Kidney (tissue), 14 donors: ENCODE data around the gene MDM4. TPM values are rescaled to one million over a fixed set of nuclear protein-coding genes. Genes with fewer than 3 reads are reported as not detected.

Experiments used
- DNase-seq, 5 donors: peaks; one replicate each; pipeline ENCODE4 v3.0.0-alpha.2; 2013 to 2020
- FAIRE-seq: peaks from 2 replicates; lab custom pipeline; 2012; peaks lifted over from hg19 to GRCh38; lab: Jason Lieb, UNC
- H3K27ac ChIP-seq, 2 donors: one replicate each; pipeline ENCODE4 v1.7.0; 2013; ENCODE audit warnings: low read depth in 2 of 2, low read length in 2 of 2, inconsistent platforms in 1 of 2
- H3K27me3 ChIP-seq: one replicate; pipeline ENCODE4 v1.7.1; 2013; ENCODE audit warnings: low read length, inconsistent platforms; ENCODE audit not compliant: control insufficient read depth, insufficient read depth
- H3K36me3 ChIP-seq, 3 donors: one replicate each; pipeline versions ENCODE4 v1.7.0 to v1.7.1; 2013; ENCODE audit warnings: low read length in 3 of 3, control low read depth in 1 of 3, inconsistent platforms in 1 of 3; ENCODE audit not compliant: insufficient read depth in 3 of 3, control insufficient read depth in 2 of 3
- H3K4me1 ChIP-seq, 3 donors: one replicate each; pipeline versions ENCODE4 v1.7.0 to v1.7.1; 2013; ENCODE audit warnings: low read length in 3 of 3, inconsistent platforms in 1 of 3, low read depth in 1 of 3; ENCODE audit not compliant: control insufficient read depth in 2 of 3, insufficient read depth in 2 of 3
- H3K4me3 ChIP-seq, 3 donors: one replicate each; pipeline versions ENCODE4 v1.7.0 to v1.8.1; 2013; ENCODE audit warnings: low read length in 3 of 3, control low read depth in 1 of 3, inconsistent platforms in 1 of 3
- H3K9ac ChIP-seq, 3 donors: one replicate each; pipeline versions ENCODE4 v1.7.0 to v1.7.1; 2013; ENCODE audit warnings: low read length in 3 of 3, control low read depth in 1 of 3, inconsistent platforms in 1 of 3
- H3K9me3 ChIP-seq, 3 donors: one replicate each; pipeline versions ENCODE4 v1.7.0 to v1.7.1; 2013; ENCODE audit warnings: low read length in 3 of 3, control low read depth in 1 of 3, inconsistent platforms in 1 of 3; ENCODE audit not compliant: control insufficient read depth in 2 of 3, insufficient read depth in 1 of 3
- intact Hi-C: fragments of 100-400 bp; cut with DNase I; formaldehyde crosslinking; loops from one replicate; pipeline ENCODE4 v1.11.1; 2022
- polyA plus RNA-seq: library from polyadenylated mRNA; stranded (reverse); fragments of 350-450 nt; fragmentation: Illumina TruSeq; extraction: RNeasy Lipid Tissue Mini Kit (QIAGEN cat#74804); gene quantifications from one replicate; pipeline ENCODE4 v1.2.3, GENCODE V29; 2014; ENCODE audit warnings: low read depth, low replicate concordance; ENCODE audit not compliant: insufficient read depth
- total RNA-seq: library from RNA; stranded (reverse); fragmentation: NEBNext Ultra II Directional; extraction: Animal tissue kit (Norgen Biotek cat#: 25700); gene quantifications from one replicate; pipeline ENCODE4 v1.2.1, GENCODE V29; 2021
- TF ChIP-seq, protein P1 (sequence below): IDR thresholded peaks from 3 replicates; pipeline ENCODE4 v1.5.1; 2012; ENCODE audit warnings: mild to moderate bottlenecking, moderate library complexity, borderline replicate concordance; ENCODE audit not compliant: insufficient read depth; ENCODE audit errors: extremely low read depth
- donor health status: control.
- donor health status: control.
- donor health status: control.
- donor health status: control.
- donor health status: control.
- donor health status: DM: yes; HTN: yes; CAD: no.
- donor health status: Normal renal cell carcinoma (clear cell type).

The MDM4 gene
- total and polyA plus RNA-seq, 2 donors from 2014 or later = 6.3 to 87.9 TPM

DNA sequence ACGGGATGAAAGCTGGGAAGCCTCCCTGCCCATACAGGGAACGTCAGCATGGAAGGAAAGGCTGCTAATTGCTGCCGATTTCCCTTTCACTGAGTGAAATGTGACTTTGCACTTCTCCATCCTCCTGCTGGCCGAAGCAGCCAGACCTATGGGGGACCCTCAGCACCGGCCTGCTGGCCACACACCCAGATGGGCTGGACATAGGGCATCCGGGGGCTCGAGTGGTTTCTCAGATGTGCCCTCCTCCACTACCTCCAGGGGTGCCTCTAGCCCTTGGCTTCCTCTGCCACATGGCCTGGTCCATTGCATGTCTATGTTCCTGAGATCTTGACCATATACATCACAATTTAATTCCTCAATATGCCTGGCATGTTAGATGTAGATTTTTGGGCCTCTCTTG is 89.6 kb downstream of the MDM4 start:
- Histone ChIP-seq H3K27ac (no peak overlapping the region), H3K9me3 (no peaks in the 10 kb centered on the region), H3K27me3 (no peaks in the 10 kb centered on the region), H3K4me3 (no peak overlapping the region), H3K4me1 (no peaks in the 10 kb centered on the region), H3K9ac (no peak overlapping the region), H3K36me3 (no peaks in the 10 kb centered on the region)
- intact Hi-C loops = no loop called here
- DNase-seq = no peak
- TF ChIP-seq, protein P1, sequence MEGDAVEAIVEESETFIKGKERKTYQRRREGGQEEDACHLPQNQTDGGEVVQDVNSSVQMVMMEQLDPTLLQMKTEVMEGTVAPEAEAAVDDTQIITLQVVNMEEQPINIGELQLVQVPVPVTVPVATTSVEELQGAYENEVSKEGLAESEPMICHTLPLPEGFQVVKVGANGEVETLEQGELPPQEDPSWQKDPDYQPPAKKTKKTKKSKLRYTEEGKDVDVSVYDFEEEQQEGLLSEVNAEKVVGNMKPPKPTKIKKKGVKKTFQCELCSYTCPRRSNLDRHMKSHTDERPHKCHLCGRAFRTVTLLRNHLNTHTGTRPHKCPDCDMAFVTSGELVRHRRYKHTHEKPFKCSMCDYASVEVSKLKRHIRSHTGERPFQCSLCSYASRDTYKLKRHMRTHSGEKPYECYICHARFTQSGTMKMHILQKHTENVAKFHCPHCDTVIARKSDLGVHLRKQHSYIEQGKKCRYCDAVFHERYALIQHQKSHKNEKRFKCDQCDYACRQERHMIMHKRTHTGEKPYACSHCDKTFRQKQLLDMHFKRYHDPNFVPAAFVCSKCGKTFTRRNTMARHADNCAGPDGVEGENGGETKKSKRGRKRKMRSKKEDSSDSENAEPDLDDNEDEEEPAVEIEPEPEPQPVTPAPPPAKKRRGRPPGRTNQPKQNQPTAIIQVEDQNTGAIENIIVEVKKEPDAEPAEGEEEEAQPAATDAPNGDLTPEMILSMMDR = no peak
- FAIRE-seq = no peak

Other genes with a start within 250 kb of the MDM4 start
- gene PLEKHA6, start 156.5 kb upstream of the MDM4 start, total RNA-seq = 65.1 TPM
- 17.5 TPM for gene PLEKHA6, start 156.5 kb upstream of the MDM4 start, polyA plus RNA-seq
- 41.6 TPM for gene PPP1R15B, start 104.6 kb upstream of the MDM4 start, total RNA-seq
- 12.3 TPM for gene PPP1R15B, start 104.6 kb upstream of the MDM4 start, polyA plus RNA-seq
- 36.4 TPM for gene PIK3C2B, start 21.6 kb upstream of the MDM4 start, total RNA-seq
- gene PIK3C2B, start 21.6 kb upstream of the MDM4 start, polyA plus RNA-seq = 2.5 TPM
- 14.4 TPM for gene LRRN2, start 169.3 kb downstream of the MDM4 start, total RNA-seq
- 16.0 TPM for gene LRRN2, start 169.3 kb downstream of the MDM4 start, polyA plus RNA-seq